Measurements from ENCODE around the gene MBD1.
A peak's percentile ranks its signal among the peaks of the same experiment; 100 is the strongest.
"Not testable (repeated sequence)": the region's sequence is repeated elsewhere in the genome, so short reads cannot be mapped to it uniquely, and the experiment has no call there.

Gene MBD1

GRCh38 chr18:50281295-50281971 is at the start of gene MBD1:
Gene MBD1, minus strand, starts transcription at chr18:50281523. Its CDS starts 1,531 bp downstream, at chr18:50279992.
- DNase-seq, result peak; percentile 92 to 93

GRCh38 chr18:50330176-50330575 is 48.9 kb upstream of the MBD1 start:
- no peak for DNase-seq

- DNase-seq, result no peak
Observed at GRCh38 chr18:50327983-50328382, 46.7 kb upstream of the MBD1 start.

- DNase-seq, result no peak
Observed at GRCh38 chr18:50320719-50321118, 39.4 kb upstream of the MBD1 start.

- DNase-seq, result no peak
Observed at GRCh38 chr18:50315100-50315871, 34.0 kb upstream of the MBD1 start.

GRCh38 chr18:50313873-50314460 is 32.6 kb upstream of the MBD1 start:
- no peak for DNase-seq

- no peak for DNase-seq
Observed at GRCh38 chr18:50313031-50313607, 31.8 kb upstream of the MBD1 start.

GRCh38 chr18:50312296-50313030 is 31.1 kb upstream of the MBD1 start:
- DNase-seq, result no peak

- no peak for DNase-seq
Observed at GRCh38 chr18:50311650-50312049, 30.3 kb upstream of the MBD1 start.

GRCh38 chr18:50310080-50310479 is 28.8 kb upstream of the MBD1 start:
- DNase-seq, result no peak

- not testable (repeated sequence) for DNase-seq
Observed at GRCh38 chr18:50308851-50309250, 27.5 kb upstream of the MBD1 start.

GRCh38 chr18:50307738-50308470 is 26.6 kb upstream of the MBD1 start:
- peak; percentile 44 to 64 for DNase-seq

- no peak for DNase-seq
Observed at GRCh38 chr18:50307400-50307737, 26.0 kb upstream of the MBD1 start.

- no peak for DNase-seq
Observed at GRCh38 chr18:50306944-50307343, 25.6 kb upstream of the MBD1 start.

GRCh38 chr18:50301074-50301473 is 19.8 kb upstream of the MBD1 start:
- no peak for DNase-seq

- DNase-seq, result no peak
Observed at GRCh38 chr18:50299626-50300388, 18.5 kb upstream of the MBD1 start.

- DNase-seq, result no peak
Observed at GRCh38 chr18:50298443-50299284, 17.3 kb upstream of the MBD1 start.

GRCh38 chr18:50297621-50298442 is 16.5 kb upstream of the MBD1 start:
- peak; percentile 22 to 44 for DNase-seq

GRCh38 chr18:50293039-50293438 is 11.7 kb upstream of the MBD1 start:
- DNase-seq, result no peak

- no peak for DNase-seq
Observed at GRCh38 chr18:50289108-50289443, 7.8 kb upstream of the MBD1 start.

Data from bone marrow (tissue), 2 donors.